Measurements from ENCODE around the gene SLC9A1. TPM values are rescaled to one million over a fixed set of nuclear protein-coding genes. Genes with fewer than 3 reads are reported as not detected.

Gene SLC9A1
- total RNA-seq (2021): 17.9 and 27.5 TPM in 2 replicates
- percentile 58 among the genes with signal in this experiment for Bru-seq, nascent RNA
- BruChase-seq, experiment 1, labeled RNA remaining after a 2-hour chase: percentile 62 among the genes with signal in this experiment
- BruChase-seq, experiment 2, labeled RNA remaining after a 6-hour chase: percentile 66 among the genes with signal in this experiment
- long read RNA-seq, full-length matches to known transcripts: 4 of 12 reads
- long read RNA-seq, partial matches to known transcripts: 2 of 12 reads
- long read RNA-seq, other reads (novel, unspliced or antisense): 6 of 12 reads

- H3K27ac ChIP-seq: peak within 1 kb of the TSS; percentile 80
- ChIA-PET CTCF (interaction anchor here (0.7 to 1.3 kb wide), 6 partner anchors 11 to 379 kb away, joined by 3 to 11 read pairs (median 6); no protein-coding TSS in a partner anchor), POLR2A (ENCODE audit: unreplicated experiment) (interaction anchor here (0.6 to 1.3 kb wide), 9 partner anchors 8 to 811 kb away, joined by 3 to 8 read pairs (median 3); no protein-coding TSS in a partner anchor)
- peaks cover 34% of the 10 kb centered on the region for H3K4me1 ChIP-seq (replicated peaks; ENCODE audit: insufficient read depth)
- peak; percentile 64 for TF ChIP-seq CTCF (conservative IDR thresholded peaks at IDR 0.05)
- TF ChIP-seq EZH2 (IDR thresholded peaks at IDR 0.05; ENCODE audit: low read depth): no peak
- H3K4me2 ChIP-seq: peak within 1 kb of the TSS; percentile 94
- H3K4me3 ChIP-seq: peak within 1 kb of the TSS; percentile 76
- H3K9me2 ChIP-seq (ENCODE audit: insufficient read depth): no peaks in the 10 kb centered on the region
- no peaks in the 10 kb centered on the region for H4K20me1 ChIP-seq (ENCODE audit: insufficient read depth)
- H3K36me3 ChIP-seq (ENCODE audit: low read depth): no peaks in the 10 kb centered on the region
- DNase-seq: peak; percentile 91 to 92
- H2AFZ ChIP-seq: peak within 1 kb of the TSS; percentile 62; the same call in 1 of the 2 replicates
- no peaks in the 10 kb centered on the region for H3K27me3 ChIP-seq (ENCODE audit: insufficient read depth, low read depth)
- no TSS peak for BruUV-seq (replicated peaks)
- H3K79me2 ChIP-seq (ENCODE audit: low read depth): peaks cover 42% of the 10 kb centered on the region
- intact Hi-C loops (cut with micrococcal nuclease; ENCODE audit: unreplicated experiment): loop anchor here (1.0 kb wide), 3 partner anchors 14 to 43 kb away; no protein-coding TSS in a partner anchor
- H3K9me3 ChIP-seq (ENCODE audit: insufficient read depth, low read depth): no peaks in the 10 kb centered on the region
- peaks cover 13% of the 10 kb centered on the region for H3F3A ChIP-seq (ENCODE audit: insufficient read depth, low read depth)
Observed at GRCh38 chr1:27154991-27155781, at the start of gene SLC9A1. TSS of gene SLC9A1 (minus strand) at chr1:27155125. CDS start at chr1:27154334, 791 bp downstream.

GRCh38 chr1:27203946-27204345 is 49.0 kb upstream of the SLC9A1 start:
- no peak for DNase-seq
- no peaks in the 10 kb centered on the region for H3K9me2 ChIP-seq (ENCODE audit: insufficient read depth)
- H3F3A ChIP-seq (ENCODE audit: insufficient read depth, low read depth): no peaks in the 10 kb centered on the region
- H2AFZ ChIP-seq: no peak overlapping the region
- H3K36me3 ChIP-seq (ENCODE audit: low read depth): no peaks in the 10 kb centered on the region
- intact Hi-C loops (cut with micrococcal nuclease; ENCODE audit: unreplicated experiment): no loop called here
- no peak for TF ChIP-seq CTCF (conservative IDR thresholded peaks at IDR 0.05)
- ChIA-PET POLR2A (ENCODE audit: unreplicated experiment) (interaction anchor here (0.7 kb wide), 1 partner anchor 569 kb away, joined by 5 read pairs; the partner anchor contains the start of gene STX12), CTCF (interaction anchor here (0.7 kb wide), 1 partner anchor 397 kb away, joined by 7 read pairs; no protein-coding TSS in a partner anchor)
- no TSS peak for BruUV-seq (replicated peaks)
- H3K4me1 ChIP-seq (replicated peaks; ENCODE audit: insufficient read depth): no peaks in the 10 kb centered on the region
- H4K20me1 ChIP-seq (ENCODE audit: insufficient read depth): no peaks in the 10 kb centered on the region
- H3K4me2 ChIP-seq: no peak overlapping the region
- H3K9me3 ChIP-seq (ENCODE audit: insufficient read depth, low read depth): no peaks in the 10 kb centered on the region
- H3K4me3 ChIP-seq: no peak overlapping the region
- no peaks in the 10 kb centered on the region for H3K79me2 ChIP-seq (ENCODE audit: low read depth)
- no peak overlapping the region for H3K27ac ChIP-seq
- no peaks in the 10 kb centered on the region for H3K27me3 ChIP-seq (ENCODE audit: insufficient read depth, low read depth)

GRCh38 chr1:27201295-27201694 is 46.4 kb upstream of the SLC9A1 start:
- no peak overlapping the region for H2AFZ ChIP-seq
- no peak overlapping the region for H3K4me3 ChIP-seq
- no peaks in the 10 kb centered on the region for H4K20me1 ChIP-seq (ENCODE audit: insufficient read depth)
- no peaks in the 10 kb centered on the region for H3K4me1 ChIP-seq (replicated peaks; ENCODE audit: insufficient read depth)
- CTCF ChIA-PET: interaction anchor here (0.6 kb wide), 1 partner anchor 95 kb away, joined by 8 read pairs; no protein-coding TSS in a partner anchor
- H3F3A ChIP-seq (ENCODE audit: insufficient read depth, low read depth): no peaks in the 10 kb centered on the region
- no TSS peak for BruUV-seq (replicated peaks)
- H3K9me2 ChIP-seq (ENCODE audit: insufficient read depth): no peaks in the 10 kb centered on the region
- no peak for DNase-seq
- no peaks in the 10 kb centered on the region for H3K79me2 ChIP-seq (ENCODE audit: low read depth)
- POLR2A ChIA-PET (ENCODE audit: unreplicated experiment): no interaction called here
- no peak for TF ChIP-seq CTCF (conservative IDR thresholded peaks at IDR 0.05)
- TF ChIP-seq EZH2 (IDR thresholded peaks at IDR 0.05; ENCODE audit: low read depth): no peak
- H3K27ac ChIP-seq: no peak overlapping the region
- intact Hi-C loops (cut with micrococcal nuclease; ENCODE audit: unreplicated experiment): no loop called here
- H3K27me3 ChIP-seq (ENCODE audit: insufficient read depth, low read depth): no peaks in the 10 kb centered on the region
- no peaks in the 10 kb centered on the region for H3K36me3 ChIP-seq (ENCODE audit: low read depth)
- no peaks in the 10 kb centered on the region for H3K9me3 ChIP-seq (ENCODE audit: insufficient read depth, low read depth)
- H3K4me2 ChIP-seq: no peak overlapping the region
